Endothelial cell of umbilical vein (primary cell): ENCODE results near the gene KCNE3. TPM values are rescaled to one million over a fixed set of nuclear protein-coding genes. Genes with fewer than 3 reads are reported as not detected.

Experiments
- BruUV-seq: library from RNA; stranded (reverse); fragments of 400-500 nt; replicated peaks from 2 replicates; lab custom pipeline; 2021; lab: Mats Ljungman, UMichigan
- CTCF ChIA-PET: fragments of 300-600, 350-600 bp; sonication (Branson Sonifier 250); formaldehyde crosslinking; loops from one replicate; lab custom pipeline; 2021; ENCODE audit warnings: antibody characterized with exemption, inconsistent platforms; lab: Charles Lee
- POLR2A ChIA-PET: fragments of 300-600, 350-600 bp; sonication (Branson Sonifier 250); formaldehyde crosslinking; loops from one replicate; lab custom pipeline; 2021; ENCODE audit warnings: antibody characterized with exemption, inconsistent platforms; lab: Charles Lee
- DNase-seq: peaks from one replicate; pipeline ENCODE4 v3.0.0-alpha.2; 2011; ENCODE audit warnings: low read depth, low spot score
- FAIRE-seq: peaks from 2 replicates; lab custom pipeline; 2011; peaks lifted over from hg19 to GRCh38; lab: Jason Lieb, UNC
- H2AFZ ChIP-seq: 2 replicates; pipeline ENCODE4 v1.6.0; 2012; ENCODE audit warnings: low read depth, low read length, control low read depth, inconsistent platforms
- H3K27ac ChIP-seq: 2 replicates; pipeline ENCODE4 v1.5.1; 2011; ENCODE audit warnings: low read depth, mild to moderate bottlenecking, control low read depth, low read length, moderate library complexity; ENCODE audit not compliant: insufficient read depth
- H3K27me3 ChIP-seq, 2 experiments: 2 replicates each; pipeline versions ENCODE4 v1.6.0 to v1.6.1; 2011; ENCODE audit warnings: low read length in 2 of 2, mixed read lengths in 1 of 2; ENCODE audit not compliant: control insufficient read depth in 2 of 2, insufficient read depth in 2 of 2
- H3K36me3 ChIP-seq, 2 experiments: 2 replicates in 1 of 2; 3 replicates in 1 of 2; pipeline ENCODE4 v1.5.1; 2011; ENCODE audit warnings: low read length in 2 of 2, mild to moderate bottlenecking in 1 of 2, moderate library complexity in 1 of 2; ENCODE audit not compliant: control insufficient read depth in 2 of 2, insufficient read depth in 2 of 2; ENCODE audit errors: extremely low read depth in 1 of 2
- H3K4me1 ChIP-seq: 3 replicates; pipeline ENCODE4 v1.5.1; 2011; ENCODE audit warnings: mild to moderate bottlenecking, low read length; ENCODE audit not compliant: control insufficient read depth, insufficient read depth; ENCODE audit errors: extremely low read depth
- H3K4me2 ChIP-seq: 2 replicates; pipeline ENCODE4 v1.6.1; 2011; ENCODE audit warnings: low read length, control low read depth, mixed read lengths; ENCODE audit not compliant: insufficient read depth
- H3K4me3 ChIP-seq, 3 experiments: fragments of 200-600 bp in 1 of 3; sonication (generic), shearing (Covaris generic) in 1 of 3; replicated peaks in 1 of 3; 2 replicates each; pipeline ENCODE4 v1.5.1; 2011 to 2016; ENCODE audit warnings: control low read depth in 3 of 3, low read length in 3 of 3, mild to moderate bottlenecking in 2 of 3, inconsistent platforms in 1 of 3, low read depth in 1 of 3, moderate library complexity in 1 of 3; ENCODE audit not compliant: insufficient read depth in 1 of 3
- H3K79me2 ChIP-seq: 2 replicates; pipeline ENCODE4 v1.6.0; 2012; ENCODE audit warnings: low read length, inconsistent platforms; ENCODE audit not compliant: control insufficient read depth, insufficient read depth
- H3K9ac ChIP-seq: replicated peaks from 2 replicates; pipeline ENCODE3; 2011; ENCODE audit warnings: low read length, control low read depth; ENCODE audit not compliant: insufficient read depth; ENCODE audit errors: extremely low read depth
- H3K9me1 ChIP-seq: replicated peaks from 3 replicates; pipeline ENCODE4 v1.6.0; 2011; ENCODE audit warnings: mild to moderate bottlenecking, low read length; ENCODE audit not compliant: control insufficient read depth, insufficient read depth; ENCODE audit errors: extremely low read depth
- H3K9me3 ChIP-seq: replicated peaks from 2 replicates; pipeline ENCODE4 v1.5.1; 2012; ENCODE audit warnings: low read length, inconsistent platforms; ENCODE audit not compliant: control insufficient read depth, insufficient read depth
- H4K20me1 ChIP-seq: replicated peaks from 2 replicates; pipeline ENCODE3; 2011; ENCODE audit warnings: mild to moderate bottlenecking, low read length; ENCODE audit not compliant: control insufficient read depth, insufficient read depth; ENCODE audit errors: extremely low read depth
- CTCF ChIP-seq, 2 donors: IDR thresholded peaks; 1 replicate in 1 of 2; 2 replicates in 1 of 2; pipeline ENCODE4 v1.5.1; 2011; ENCODE audit warnings: low read length in 2 of 2, mild to moderate bottlenecking in 2 of 2, moderate library complexity in 2 of 2, control low read depth in 1 of 2, inconsistent platforms in 1 of 2, low read depth in 1 of 2; ENCODE audit not compliant: insufficient read depth in 1 of 2; ENCODE audit errors: extremely low read depth in 1 of 2
- EZH2 ChIP-seq: IDR thresholded peaks from 2 replicates; pipeline ENCODE4 v1.6.1; 2012; ENCODE audit warnings: borderline replicate concordance, low read depth, mild to moderate bottlenecking, moderate library complexity, low read length, inconsistent platforms; ENCODE audit not compliant: severe bottlenecking
- FOS ChIP-seq: IDR thresholded peaks from 2 replicates; pipeline ENCODE4 v1.6.1; 2011; ENCODE audit warnings: mild to moderate bottlenecking, low read length, moderate library complexity, borderline replicate concordance; ENCODE audit not compliant: insufficient read depth
- GATA2 ChIP-seq: IDR thresholded peaks from 2 replicates; pipeline ENCODE4 v1.7.0; 2011; ENCODE audit warnings: low read depth, mild to moderate bottlenecking, moderate library complexity, mixed read lengths, low read length; ENCODE audit not compliant: insufficient read length, insufficient read depth
- JUN ChIP-seq: IDR thresholded peaks from 2 replicates; pipeline ENCODE4 v1.6.1; 2011; ENCODE audit warnings: borderline replicate concordance, low read depth; ENCODE audit not compliant: insufficient read length, insufficient read depth
- MAX ChIP-seq: IDR thresholded peaks from 2 replicates; pipeline ENCODE4 v1.6.1; 2011; ENCODE audit not compliant: insufficient read depth, insufficient read length
- MYC ChIP-seq: IDR thresholded peaks from one replicate; pipeline ENCODE4 v1.6.1; 2011; ENCODE audit warnings: mild to moderate bottlenecking, low read depth, low read length
- POLR2A ChIP-seq: IDR thresholded peaks from 2 replicates; pipeline ENCODE4 v1.6.1; 2012; ENCODE audit warnings: low read depth, mild to moderate bottlenecking, control low read depth, low read length
- POLR2AphosphoS5 ChIP-seq: IDR thresholded peaks from 2 replicates; pipeline ENCODE4 v1.6.1; 2012; ENCODE audit warnings: low read depth, mild to moderate bottlenecking, control low read depth, low read length, moderate library complexity; ENCODE audit not compliant: insufficient read depth
- dilution Hi-C: fragments of 300-500 bp; cut with MboI; formaldehyde crosslinking; loops from one replicate; pipeline ENCODE4 v1.15.0; 2019; ENCODE audit warnings: low sequenced_read_pairs; ENCODE audit not compliant: extremely low pct_ligation_motif_present
- intact Hi-C: fragments of 100-400 bp; cut with micrococcal nuclease; formaldehyde crosslinking; loops from one replicate; pipeline ENCODE4 v1.10.0; 2022
- polyA plus RNA-seq, 4 experiments: library from polyadenylated mRNA; depleted of rRNA in 3 of 4; stranded (reverse) in 3 of 4; unstranded in 1 of 4; fragments of >200 nt; gene quantifications; 2 replicates each; pipeline versions ENCODE4 v1.2.1 to v1.2.3, GENCODE V29; 2011 to 2012; ENCODE audit warnings: missing spikeins in 1 of 4
- total RNA-seq: library from RNA; stranded (reverse); gene quantifications from 2 replicates; pipeline ENCODE4 v1.2.3, GENCODE V29; 2021

Gene KCNE3
- total and polyA plus RNA-seq, 2 donors (not counting 3 experiments of a cell fraction or from before 2014, with no cell fraction given): 0.97 to 2.2 TPM

- Histone ChIP-seq H3K9me1 (no peaks in the 10 kb centered on the region), H3K4me2 (peak overlapping the region; percentile 60), H3K4me1 (peaks cover 4% of the 10 kb centered on the region), H3K4me3 (no peak overlapping the region), H3K9ac (no peak overlapping the region), H2AFZ (peak overlapping the region; percentile 25), H3K27ac (no peak overlapping the region), H3K9me3 (no peaks in the 10 kb centered on the region), H3K36me3 (no peaks in the 10 kb centered on the region), H3K27me3 (peaks cover 0 to 7% of the 10 kb centered on the region in 2 experiments), H4K20me1 (no peaks in the 10 kb centered on the region), H3K79me2 (no peaks in the 10 kb centered on the region)
- TF ChIP-seq JUN (no peak), POLR2AphosphoS5 (no peak), CTCF (IDR thresholded peaks at IDR 0.05; ENCODE audit: extremely low read depth in 1 of 2, insufficient read depth in 1 of 2, low read depth in 1 of 2, low read length in 2 of 2) (no peak), MYC (no peak), GATA2 (no peak)
- FAIRE-seq (no peak), DNase-seq (no peak)
- dilution Hi-C loops (no loop called here), intact Hi-C loops (no loop called here)
- ChIA-PET CTCF (interaction anchor here (1.6 to 2.4 kb wide), 3 partner anchors 30 to 41 kb away, joined by 4 to 22 read pairs (median 8); no protein-coding TSS in a partner anchor), POLR2A (interaction anchor here (1.7 kb wide), 1 partner anchor 39 kb away, joined by 6 read pairs; no protein-coding TSS in a partner anchor)
- BruUV-seq: TSS peak; percentile 56
Observed at GRCh38 chr11:74492084-74492483, 24.7 kb upstream of the KCNE3 start.

- Histone ChIP-seq H3K9me1 (no peaks in the 10 kb centered on the region), H3K4me3 (no peak overlapping the region), H3K27me3 (peaks cover 0 to 7% of the 10 kb centered on the region in 2 experiments), H3K27ac (no peak overlapping the region), H3K9me3 (no peaks in the 10 kb centered on the region), H3K9ac (no peak overlapping the region), H3K4me1 (peaks cover 4% of the 10 kb centered on the region), H4K20me1 (no peaks in the 10 kb centered on the region), H3K36me3 (no peaks in the 10 kb centered on the region), H2AFZ (no peak overlapping the region), H3K4me2 (no peak overlapping the region), H3K79me2 (no peaks in the 10 kb centered on the region)
- dilution Hi-C loops (no loop called here), intact Hi-C loops (no loop called here)
- CTCF ChIA-PET: no interaction called here
- POLR2A ChIA-PET: no interaction called here
- BruUV-seq: no TSS peak
- FAIRE-seq (no peak), DNase-seq (no peak)
- TF ChIP-seq POLR2A: no peak
- no peak for TF ChIP-seq JUN
- TF ChIP-seq MAX: no peak
- no peak for TF ChIP-seq FOS
- no peak for TF ChIP-seq GATA2
- TF ChIP-seq CTCF (IDR thresholded peaks at IDR 0.05; ENCODE audit: extremely low read depth in 1 of 2, insufficient read depth in 1 of 2, low read depth in 1 of 2, low read length in 2 of 2): no peak
- no peak for TF ChIP-seq POLR2AphosphoS5
- TF ChIP-seq MYC: no peak
- TF ChIP-seq EZH2: no peak
Observed at GRCh38 chr11:74490941-74491340, 23.6 kb upstream of the KCNE3 start.
